OCI-LY1 (cell line): ENCODE measurements around the gene IFNA2.
"Not testable (repeated sequence)": the region's sequence is repeated elsewhere in the genome, so short reads cannot be mapped to it uniquely, and the experiment has no call there.

Experiments
- EZH2 ChIP-seq: fragments of 200-600 bp; sonication (generic), shearing (Covaris generic); IDR thresholded peaks from 2 replicates; pipeline ENCODE4 v1.8.0; 2017; ENCODE audit warnings: borderline replicate concordance, mixed run types, mild to moderate bottlenecking, antibody characterized with exemption, low read length, moderate library complexity, mixed read lengths
- TF ChIP-seq, protein P1 (sequence below): fragments of 200-600 bp; sonication (generic), shearing (Covaris generic); IDR thresholded peaks from 2 replicates; pipeline ENCODE4 v1.5.1; 2017; ENCODE audit warnings: mild to moderate bottlenecking, antibody characterized with exemption, low read length, moderate library complexity, mixed read lengths

DNA sequence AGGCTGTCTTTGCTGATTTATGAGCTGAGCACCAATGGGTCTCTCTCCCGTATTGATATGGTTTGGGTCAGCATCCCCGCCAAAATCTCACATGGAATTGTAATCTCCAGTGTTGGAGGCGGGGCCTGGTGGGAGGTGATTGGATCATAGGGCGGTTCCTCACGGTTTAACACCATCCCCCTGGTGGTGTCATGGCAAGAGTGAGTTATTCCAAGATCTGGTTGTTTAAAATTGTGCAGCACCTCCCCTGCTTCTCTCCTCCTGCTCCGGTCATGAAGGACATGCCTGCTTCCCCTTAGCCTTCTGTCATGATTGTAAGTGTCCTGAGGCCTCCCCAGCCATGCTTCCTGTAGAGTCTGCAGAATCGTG lies 49.8 kb upstream of the IFNA2 start:
- TF ChIP-seq, protein P1, sequence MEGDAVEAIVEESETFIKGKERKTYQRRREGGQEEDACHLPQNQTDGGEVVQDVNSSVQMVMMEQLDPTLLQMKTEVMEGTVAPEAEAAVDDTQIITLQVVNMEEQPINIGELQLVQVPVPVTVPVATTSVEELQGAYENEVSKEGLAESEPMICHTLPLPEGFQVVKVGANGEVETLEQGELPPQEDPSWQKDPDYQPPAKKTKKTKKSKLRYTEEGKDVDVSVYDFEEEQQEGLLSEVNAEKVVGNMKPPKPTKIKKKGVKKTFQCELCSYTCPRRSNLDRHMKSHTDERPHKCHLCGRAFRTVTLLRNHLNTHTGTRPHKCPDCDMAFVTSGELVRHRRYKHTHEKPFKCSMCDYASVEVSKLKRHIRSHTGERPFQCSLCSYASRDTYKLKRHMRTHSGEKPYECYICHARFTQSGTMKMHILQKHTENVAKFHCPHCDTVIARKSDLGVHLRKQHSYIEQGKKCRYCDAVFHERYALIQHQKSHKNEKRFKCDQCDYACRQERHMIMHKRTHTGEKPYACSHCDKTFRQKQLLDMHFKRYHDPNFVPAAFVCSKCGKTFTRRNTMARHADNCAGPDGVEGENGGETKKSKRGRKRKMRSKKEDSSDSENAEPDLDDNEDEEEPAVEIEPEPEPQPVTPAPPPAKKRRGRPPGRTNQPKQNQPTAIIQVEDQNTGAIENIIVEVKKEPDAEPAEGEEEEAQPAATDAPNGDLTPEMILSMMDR, result not testable (repeated sequence)
- TF ChIP-seq EZH2, result not testable (repeated sequence)
